IMR-90 (cell line): ENCODE data around the gene CARD18. TPM values are rescaled to one million over a fixed set of nuclear protein-coding genes. Genes with fewer than 3 reads are reported as not detected.

Experiments used
- ATAC-seq: fragments of 200-7000 bp; cut with Tn5 transposase; 2 replicates; pipeline ENCODE4 v1.9.1; 2020; ENCODE audit warnings: low read depth, mild to moderate bottlenecking, moderate library complexity
- BruUV-seq: library from RNA; stranded (reverse); fragments of 400-500 nt; replicated peaks from 2 replicates; lab custom pipeline; 2021; lab: Mats Ljungman, UMichigan
- CTCF ChIA-PET: fragments of 300-600 bp; formaldehyde crosslinking; extraction: SDS; loops from one replicate; lab custom pipeline; 2021; ENCODE audit warnings: antibody characterized with exemption; lab: Yijun Ruan, JAX
- POLR2A ChIA-PET: fragments of 300-600 bp; sonication (Branson Sonifier 250); formaldehyde crosslinking; loops from one replicate; lab custom pipeline; 2022; ENCODE audit warnings: antibody characterized with exemption; ENCODE audit not compliant: unreplicated experiment; lab: Charles Lee
- DNase-seq: peaks from one replicate; pipeline ENCODE4 v3.0.0; 2013
- H2AFZ ChIP-seq: replicated peaks from 2 replicates; pipeline ENCODE3; 2013; ENCODE audit warnings: low read length, mild to moderate bottlenecking; ENCODE audit not compliant: poor library complexity
- H2AK5ac ChIP-seq: 2 replicates; pipeline ENCODE4 v1.6.1; 2013; ENCODE audit warnings: low read depth, low read length, inconsistent platforms
- H2AK9ac ChIP-seq: replicated peaks from 2 replicates; pipeline ENCODE3; 2013; ENCODE audit warnings: mild to moderate bottlenecking, low read depth, low read length, moderate library complexity; ENCODE audit not compliant: poor library complexity
- H2BK120ac ChIP-seq: 2 replicates; pipeline ENCODE4 v1.6.1; 2013; ENCODE audit warnings: low read depth, low read length, inconsistent platforms
- H2BK15ac ChIP-seq: 3 replicates; pipeline ENCODE4 v1.6.1; 2013; ENCODE audit warnings: low read depth, low read length, inconsistent platforms
- H2BK20ac ChIP-seq: 2 replicates; pipeline ENCODE4 v1.6.1; 2013; ENCODE audit warnings: low read depth, mild to moderate bottlenecking, inconsistent platforms, low read length, moderate library complexity
- H2BK5ac ChIP-seq: 2 replicates; pipeline ENCODE4 v1.6.1; 2013; ENCODE audit warnings: mild to moderate bottlenecking, low read depth, low read length, inconsistent platforms; ENCODE audit not compliant: poor library complexity, severe bottlenecking
- H3K14ac ChIP-seq: replicated peaks from 2 replicates; pipeline ENCODE4 v1.6.1; 2013; ENCODE audit warnings: low read depth, low read length, inconsistent platforms
- H3K18ac ChIP-seq: 2 replicates; pipeline ENCODE4 v1.6.1; 2013; ENCODE audit warnings: low read depth, low read length, control low read depth
- H3K23ac ChIP-seq: 2 replicates; pipeline ENCODE4 v1.6.1; 2013; ENCODE audit warnings: low read depth, low read length, inconsistent platforms
- H3K27ac ChIP-seq: 2 replicates; pipeline ENCODE4 v1.5.1; 2013; ENCODE audit warnings: mild to moderate bottlenecking, control low read depth, low read length; ENCODE audit not compliant: insufficient read depth
- H3K27me3 ChIP-seq: 2 replicates; pipeline ENCODE4 v1.6.1; 2013; ENCODE audit warnings: low read length; ENCODE audit not compliant: control insufficient read depth, insufficient read depth
- H3K36me3 ChIP-seq: 2 replicates; pipeline ENCODE4 v1.6.1; 2013; ENCODE audit warnings: low read length, mixed read lengths; ENCODE audit not compliant: control insufficient read depth, insufficient read depth
- H3K4ac ChIP-seq: 2 replicates; pipeline ENCODE4 v1.6.1; 2013; ENCODE audit warnings: low read depth, low read length, inconsistent platforms
- H3K4me1 ChIP-seq: 2 replicates; pipeline ENCODE4 v1.6.1; 2013; ENCODE audit warnings: low read length, mixed read lengths; ENCODE audit not compliant: control insufficient read depth, insufficient read depth
- H3K4me2 ChIP-seq: 2 replicates; pipeline ENCODE4 v1.6.1; 2013; ENCODE audit warnings: low read depth, mild to moderate bottlenecking, control low read depth, low read length, moderate library complexity
- H3K4me3 ChIP-seq: 2 replicates; pipeline ENCODE4 v1.5.1; 2013; ENCODE audit warnings: low read depth, mild to moderate bottlenecking, control low read depth, low read length, moderate library complexity; ENCODE audit not compliant: insufficient read depth
- H3K56ac ChIP-seq: 2 replicates; pipeline ENCODE4 v1.6.1; 2013; ENCODE audit warnings: low read length, inconsistent platforms; ENCODE audit not compliant: insufficient read depth; ENCODE audit errors: extremely low read depth
- H3K79me1 ChIP-seq, 2 experiments: 2 replicates each; pipeline ENCODE4 v1.6.1; 2013; ENCODE audit warnings: low read length in 2 of 2, inconsistent platforms in 1 of 2, low read depth in 1 of 2
- H3K9ac ChIP-seq: 2 replicates; pipeline ENCODE4 v1.6.1; 2013; ENCODE audit warnings: low read depth, low read length, control low read depth
- H3K9me1 ChIP-seq: 2 replicates; pipeline ENCODE4 v1.6.1; 2013; ENCODE audit warnings: low read length, inconsistent platforms; ENCODE audit not compliant: insufficient read depth
- H3K9me3 ChIP-seq: 2 replicates; pipeline ENCODE4 v1.6.1; 2013; ENCODE audit warnings: low read length; ENCODE audit not compliant: control insufficient read depth, insufficient read depth
- H4K20me1 ChIP-seq: 2 replicates; pipeline ENCODE4 v1.6.1; 2013; ENCODE audit warnings: low read length, inconsistent platforms; ENCODE audit not compliant: insufficient read depth
- H4K5ac ChIP-seq: 2 replicates; pipeline ENCODE4 v1.6.1; 2013; ENCODE audit warnings: mild to moderate bottlenecking, low read depth, low read length, control low read depth
- H4K8ac ChIP-seq, 2 experiments: 2 replicates each; pipeline ENCODE4 v1.6.1; 2013; ENCODE audit warnings: low read depth in 2 of 2, low read length in 2 of 2, control low read depth in 1 of 2, inconsistent platforms in 1 of 2
- H4K91ac ChIP-seq: 2 replicates; pipeline ENCODE4 v1.6.1; 2013; ENCODE audit warnings: low read depth, low read length, inconsistent platforms; ENCODE audit not compliant: insufficient read depth
- BHLHE40 ChIP-seq: fragments of 150-350 bp; IDR thresholded peaks from 2 replicates; pipeline ENCODE4 v1.6.1; 2016; ENCODE audit warnings: mild to moderate bottlenecking, low read depth, low read length
- CEBPB ChIP-seq: IDR thresholded peaks from 2 replicates; pipeline ENCODE4 v1.6.1; 2012; ENCODE audit warnings: low read depth, low read length, improper control_type of control experiment
- CHD1 ChIP-seq: IDR thresholded peaks from 2 replicates; pipeline ENCODE4 v1.6.1; 2012; ENCODE audit warnings: low read depth, low read length, improper control_type of control experiment
- CTCF ChIP-seq: conservative IDR thresholded peaks from 2 replicates; pipeline ENCODE4 v1.5.1; 2012; ENCODE audit warnings: mild to moderate bottlenecking, low read depth, low read length, improper control_type of control experiment
- ELK1 ChIP-seq: fragments of 150-350 bp; IDR thresholded peaks from 2 replicates; pipeline ENCODE4 v1.6.1; 2016; ENCODE audit warnings: low read depth, mild to moderate bottlenecking, low read length, moderate library complexity, borderline replicate concordance
- MAFK ChIP-seq: IDR thresholded peaks from 2 replicates; pipeline ENCODE4 v1.6.1; 2012; ENCODE audit warnings: low read depth, low read length, improper control_type of control experiment
- MAZ ChIP-seq: IDR thresholded peaks from 2 replicates; pipeline ENCODE4 v1.6.1; 2012; ENCODE audit warnings: low read depth, mild to moderate bottlenecking, low read length, improper control_type of control experiment, moderate library complexity, borderline replicate concordance
- MXI1 ChIP-seq: IDR thresholded peaks from 2 replicates; pipeline ENCODE4 v1.6.1; 2012; ENCODE audit warnings: low read depth, mild to moderate bottlenecking, low read length, moderate library complexity, borderline replicate concordance
- NFE2L2 ChIP-seq: fragments of 150-350 bp; IDR thresholded peaks from 2 replicates; pipeline ENCODE4 v1.6.1; 2016; ENCODE audit warnings: low read depth, mild to moderate bottlenecking, low read length
- POLR2A ChIP-seq: IDR thresholded peaks from 2 replicates; pipeline ENCODE4 v1.6.1; 2012; ENCODE audit warnings: mild to moderate bottlenecking, low read depth, low read length
- RAD21 ChIP-seq: IDR thresholded peaks from 2 replicates; pipeline ENCODE4 v1.6.1; 2012; ENCODE audit warnings: low read length, improper control_type of control experiment
- RCOR1 ChIP-seq: IDR thresholded peaks from 2 replicates; pipeline ENCODE4 v1.6.1; 2012; ENCODE audit warnings: mild to moderate bottlenecking, low read length, improper control_type of control experiment; ENCODE audit not compliant: insufficient replicate concordance
- RFX5 ChIP-seq: IDR thresholded peaks from 2 replicates; pipeline ENCODE4 v1.8.0; 2012; ENCODE audit warnings: low read depth, mild to moderate bottlenecking, low read length, moderate library complexity
- SMC3 ChIP-seq: fragments of 150-350 bp; IDR thresholded peaks from 2 replicates; pipeline ENCODE4 v1.6.1; 2016; ENCODE audit warnings: low read depth, mild to moderate bottlenecking, antibody characterized with exemption, low read length, moderate library complexity
- USF2 ChIP-seq: fragments of 150-350 bp; IDR thresholded peaks from 2 replicates; pipeline ENCODE4 v1.6.1; 2017; ENCODE audit warnings: mild to moderate bottlenecking, antibody characterized with exemption, low read length, low read depth
- WGBS, 2 experiments: methylation state at CpG; one replicate each; pipeline versions ENCODE4 v1.1.5 to v1.1.7; 2013; ENCODE audit warnings: missing lambda C conversion rate in 2 of 2; ENCODE audit not compliant: insufficient read length in 1 of 2; ENCODE audit errors: extremely low coverage in 2 of 2; 5-methylcytosine and 5-hydroxymethylcytosine counted together
- dilution Hi-C: fragments of 300-500 bp; cut with HindIII; formaldehyde crosslinking; loops from one replicate; pipeline ENCODE4 v1.14.3; 2018; ENCODE audit warnings: low sequenced_read_pairs; ENCODE audit not compliant: unreplicated experiment
- in situ Hi-C: fragments of 300-500 bp; cut with MboI; formaldehyde crosslinking; loops from 3 replicates; pipeline ENCODE4 v1.14.3; 2019; ENCODE audit warnings: low sequenced_read_pairs, inconsistent platforms, mixed read lengths
- intact Hi-C: fragments of 100-400 bp; cut with micrococcal nuclease; formaldehyde crosslinking; loops from 2 replicates; pipeline ENCODE4 v1.10.0; 2022
- polyA plus RNA-seq, 3 experiments: library from polyadenylated mRNA; depleted of rRNA; stranded (reverse); fragments of >200 nt; gene quantifications; 2 replicates each; pipeline ENCODE4 v1.2.3, GENCODE V29; 2012; ENCODE audit warnings: low replicate concordance in 1 of 3
- total RNA-seq: library from RNA; depleted of rRNA; stranded (reverse); fragments of >200 nt; gene quantifications from 2 replicates; pipeline ENCODE4 v1.2.3, GENCODE V29; 2012

The CARD18 gene
- total and polyA plus RNA-seq, 2 of the 4 experiments (the other 2 are of a cell fraction), result not detected

- intact Hi-C loops, result no loop called here
- Histone ChIP-seq H3K4me1 (peaks cover 6% of the 10 kb centered on the region), H2BK15ac (no peak overlapping the region; the same call in 2 of the 3 replicates), H3K18ac (no peak overlapping the region), H3K14ac (peak overlapping the region; percentile 40; the same call in 1 of the 2 replicates), H2BK120ac (no peak overlapping the region), H3K56ac (no peak overlapping the region), H3K9me3 (no peaks in the 10 kb centered on the region), H3K79me1 (no peaks in the 10 kb centered on the region), H3K36me3 (no peaks in the 10 kb centered on the region), H4K8ac (no peak overlapping the region), H3K4me2 (no peak overlapping the region), H3K23ac (no peak overlapping the region), H3K27me3 (no peaks in the 10 kb centered on the region), H3K9me1 (no peaks in the 10 kb centered on the region), H2AK9ac (peak overlapping the region; percentile 55), H3K27ac (no peak overlapping the region), H3K9ac (no peak overlapping the region), H4K5ac (no peak overlapping the region), H3K4ac (peak overlapping the region; percentile 59; the same call in 1 of the 2 replicates), H4K20me1 (no peaks in the 10 kb centered on the region), H2AFZ (no peak overlapping the region), H4K91ac (no peak overlapping the region; the same call in 1 of the 2 replicates), H2BK20ac (peak overlapping the region; percentile 87), H2AK5ac (no peak overlapping the region), H3K4me3 (no peak overlapping the region), H2BK5ac (no peak overlapping the region)
- ChIA-PET CTCF (no interaction called here), POLR2A (no interaction called here)
- in situ Hi-C loops, result no loop called here
- no peak for TF ChIP-seq ELK1
- no peak for TF ChIP-seq USF2
- TF ChIP-seq CEBPB, result no peak
- TF ChIP-seq RFX5, result no peak
- no peak for TF ChIP-seq RCOR1
- TF ChIP-seq NFE2L2, result no peak
- TF ChIP-seq SMC3, result no peak
- no peak for TF ChIP-seq MXI1
- no peak for TF ChIP-seq MAFK
- no peak for TF ChIP-seq CHD1
- no peak for TF ChIP-seq MAZ
- no peak for TF ChIP-seq POLR2A
- TF ChIP-seq RAD21, result no peak
- no peak for TF ChIP-seq BHLHE40
- TF ChIP-seq CTCF, result no peak
- ATAC-seq (no peak), DNase-seq (no peak)
- dilution Hi-C loops, result no loop called here
- no TSS peak for BruUV-seq
- WGBS, 2 experiments, result no CpG with 5 or more reads among the region's 1 CpG
Measured at GRCh38 chr11:105108247-105108646, 31.3 kb downstream of the CARD18 start.
